ENCODE results near the gene PLD4.

DNA sequence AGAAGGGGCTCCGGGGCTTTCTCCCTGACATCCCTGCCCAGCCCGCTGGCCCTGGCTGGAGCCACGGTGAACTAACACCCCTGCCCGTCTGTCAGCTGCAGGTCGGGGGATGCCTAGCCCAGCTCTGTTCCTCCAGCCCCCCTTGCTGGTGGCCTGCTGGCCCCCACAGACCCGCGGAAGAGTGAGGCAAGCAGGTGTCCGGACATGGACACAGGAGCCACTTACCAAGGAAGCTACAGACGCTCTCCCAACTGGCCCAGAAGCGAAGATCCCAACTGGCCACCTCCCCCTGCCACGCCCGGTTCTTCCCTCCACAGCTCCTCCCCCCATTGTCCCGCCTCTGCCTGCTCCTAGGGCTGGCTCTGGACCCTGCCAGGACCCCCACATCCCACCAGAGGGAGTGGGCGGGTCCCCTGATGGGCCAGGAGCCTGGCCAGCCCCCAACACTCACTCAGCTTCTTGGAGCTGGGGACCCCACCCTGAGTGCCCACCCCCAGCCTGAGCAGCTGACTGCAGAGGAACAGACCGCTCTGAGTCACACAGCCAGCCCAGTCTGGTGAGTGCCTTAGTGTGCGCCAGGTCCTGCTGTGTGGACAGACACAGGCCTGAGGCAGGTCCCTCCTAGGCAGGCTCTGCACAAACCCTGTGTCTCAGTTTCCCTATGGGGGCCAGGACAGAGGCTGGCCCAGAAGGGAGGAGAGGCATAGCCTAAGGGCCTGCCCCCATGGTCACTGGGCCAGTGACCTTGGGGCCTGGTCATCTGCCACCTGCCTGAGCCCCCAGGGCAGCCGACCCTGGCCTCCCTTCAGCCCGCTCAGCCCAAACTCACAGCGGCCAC lies 45.8 kb downstream of the PLD4 start:
- no peak for TF ChIP-seq CTCF (IDR thresholded peaks at IDR 0.05)
- TF ChIP-seq POLR2A (IDR thresholded peaks at IDR 0.05) = no peak
- no peak for TF ChIP-seq EP300 (IDR thresholded peaks at IDR 0.05)
